Panc1 (cell line): Measurements from ENCODE around the gene TMED7. TPM values are rescaled to one million over a fixed set of nuclear protein-coding genes. Genes with fewer than 3 reads are reported as not detected.
A peak's percentile ranks its signal among the peaks of the same experiment; 100 is the strongest.

Experiments
- ATAC-seq: fragments of 200-7000 bp; cut with Tn5 transposase; 2 replicates; pipeline ENCODE4 v1.9.1; 2020; ENCODE audit warnings: mild to moderate bottlenecking, moderate library complexity
- BruUV-seq: library from RNA; stranded (reverse); fragments of 400-500 nt; replicated peaks from 2 replicates; lab custom pipeline; 2021; lab: Mats Ljungman, UMichigan
- CTCF ChIA-PET: fragments of 300-600 bp; sonication (Branson Sonifier 250); formaldehyde crosslinking; loops from one replicate; lab custom pipeline; 2022; ENCODE audit warnings: antibody characterized with exemption; lab: Charles Lee
- POLR2A ChIA-PET: fragments of 300-600 bp; sonication (Branson Sonifier 250); formaldehyde crosslinking; loops from one replicate; lab custom pipeline; 2022; ENCODE audit warnings: antibody characterized with exemption; lab: Charles Lee
- DNase-seq: peaks from one replicate; pipeline ENCODE4 v3.0.0-alpha.2; 2010; ENCODE audit warnings: low read depth, low spot score
- H3K27ac ChIP-seq: 2 replicates; pipeline ENCODE4 v1.5.1; 2011; ENCODE audit warnings: mild to moderate bottlenecking, low read length, inconsistent platforms
- H3K27me3 ChIP-seq: fragments of 200-500 bp; sonication (Bioruptor generic); 2 replicates; pipeline ENCODE4 v1.6.0; 2014; ENCODE audit warnings: low read length, inconsistent platforms; ENCODE audit not compliant: control insufficient read depth, insufficient read depth
- H3K36me3 ChIP-seq: fragments of 200-500 bp; sonication (Bioruptor generic); 2 replicates; pipeline ENCODE4 v1.5.1; 2014; ENCODE audit warnings: inconsistent platforms, mild to moderate bottlenecking, low read length, moderate library complexity; ENCODE audit not compliant: control insufficient read depth, insufficient read depth
- H3K4me1 ChIP-seq: 2 replicates; pipeline ENCODE4 v1.5.1; 2011; ENCODE audit warnings: inconsistent platforms, mild to moderate bottlenecking, low read length, moderate library complexity; ENCODE audit not compliant: control insufficient read depth, insufficient read depth
- H3K4me3 ChIP-seq, 2 experiments: 2 replicates each; pipeline ENCODE4 v1.5.1; 2011 to 2012; ENCODE audit warnings: low read depth in 2 of 2, low read length in 2 of 2, mild to moderate bottlenecking in 2 of 2, inconsistent platforms in 1 of 2, moderate library complexity in 1 of 2
- H3K9me3 ChIP-seq: fragments of 200-500 bp; sonication (Bioruptor generic); 2 replicates; pipeline ENCODE4 v1.5.1; 2014; ENCODE audit warnings: low read depth, mild to moderate bottlenecking, inconsistent platforms, low read length, moderate library complexity; ENCODE audit not compliant: control insufficient read depth, insufficient read depth
- POLR2AphosphoS5 ChIP-seq: IDR thresholded peaks from 2 replicates; pipeline ENCODE4 v1.6.1; 2012; ENCODE audit warnings: mild to moderate bottlenecking, low read depth, low read length, moderate library complexity
- SIN3A ChIP-seq: IDR thresholded peaks from 2 replicates; pipeline ENCODE4 v1.6.1; 2012; ENCODE audit warnings: low read depth, mild to moderate bottlenecking, low read length, moderate library complexity, borderline replicate concordance; ENCODE audit not compliant: insufficient read depth
- TCF7L2 ChIP-seq: IDR thresholded peaks from 2 replicates; pipeline ENCODE4 v1.6.1; 2011; ENCODE audit warnings: mild to moderate bottlenecking, low read depth, low read length, inconsistent platforms
- in situ Hi-C: cut with HindIII; loops from 2 replicates; pipeline ENCODE4 v1.10.0; 2016; ENCODE audit warnings: low sequenced_read_pairs, low pct_unique_long_range_greater_than_20kb
- intact Hi-C: fragments of 100-400 bp; cut with micrococcal nuclease; formaldehyde crosslinking; loops from one replicate; pipeline ENCODE4 v1.10.0; 2022; ENCODE audit not compliant: unreplicated experiment
- total RNA-seq: library from RNA; stranded (reverse); gene quantifications from one replicate; pipeline ENCODE4 v1.2.1, GENCODE V29; 2021; ENCODE audit not compliant: unreplicated experiment
- TF ChIP-seq, protein P1 (sequence below), 2 experiments: IDR thresholded peaks; 2 replicates each; pipeline ENCODE4 v1.6.1; 2011 to 2012; ENCODE audit warnings: low read depth in 2 of 2, control low read depth in 1 of 2, low read length in 1 of 2, mild to moderate bottlenecking in 1 of 2, moderate library complexity in 1 of 2; ENCODE audit not compliant: insufficient read depth in 1 of 2
- TF ChIP-seq, protein P2 (sequence below): fragments of 450-650 bp; IDR thresholded peaks from 2 replicates; pipeline ENCODE4 v1.5.1; 2017; ENCODE audit warnings: mild to moderate bottlenecking

TMED7 gene
- total RNA-seq, 1 experiment from 2014 or later = 113 TPM

GRCh38 chr5:115636008-115636407 lies 10.2 kb upstream of the TMED7 start:
- POLR2A ChIA-PET = interaction anchor here (0.5 kb wide), 1 partner anchor 86 kb away, joined by 4 read pairs; no protein-coding TSS in a partner anchor
- in situ Hi-C loops = no loop called here

DNA sequence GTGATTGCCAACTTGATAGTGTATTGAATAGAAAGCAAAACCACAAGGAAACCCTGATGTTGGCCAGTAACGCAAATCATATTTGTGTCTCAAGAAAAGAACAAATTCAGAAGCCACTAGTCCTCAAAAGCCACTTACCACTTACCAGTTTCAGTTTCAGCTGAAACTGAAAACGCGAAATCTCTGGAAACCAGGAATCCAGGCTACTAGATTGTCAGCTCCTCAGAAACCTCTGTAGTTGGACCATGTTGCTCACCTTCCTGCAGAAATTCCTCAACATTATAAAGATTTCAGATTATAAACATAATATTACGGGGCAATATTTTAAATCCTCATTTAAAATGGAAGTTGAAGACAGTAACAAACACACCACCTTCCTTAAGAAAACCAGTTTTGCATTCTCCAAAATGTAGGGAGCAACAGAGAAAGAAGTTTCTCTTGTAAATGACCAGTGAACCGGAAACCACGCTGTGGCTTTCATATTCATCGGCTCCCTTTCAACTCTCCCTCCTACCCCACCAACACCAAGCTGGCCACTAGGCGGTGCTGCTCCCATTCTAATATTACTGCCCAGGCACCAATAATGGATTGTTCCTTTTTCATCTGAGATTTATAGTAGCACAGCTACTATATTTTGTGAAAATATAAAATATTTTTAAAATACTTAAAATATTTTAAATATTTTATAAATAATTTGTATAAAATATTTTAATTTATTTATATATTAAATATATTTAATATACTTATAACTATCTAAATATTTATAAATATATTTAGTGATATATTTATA lies 8.7 kb upstream of the TMED7 start:
- H3K4me1 ChIP-seq = no peaks in the 10 kb centered on the region; the same call in none of the 2 replicates
- peak; percentile 98 for TF ChIP-seq TCF7L2
- TF ChIP-seq, protein P1, sequence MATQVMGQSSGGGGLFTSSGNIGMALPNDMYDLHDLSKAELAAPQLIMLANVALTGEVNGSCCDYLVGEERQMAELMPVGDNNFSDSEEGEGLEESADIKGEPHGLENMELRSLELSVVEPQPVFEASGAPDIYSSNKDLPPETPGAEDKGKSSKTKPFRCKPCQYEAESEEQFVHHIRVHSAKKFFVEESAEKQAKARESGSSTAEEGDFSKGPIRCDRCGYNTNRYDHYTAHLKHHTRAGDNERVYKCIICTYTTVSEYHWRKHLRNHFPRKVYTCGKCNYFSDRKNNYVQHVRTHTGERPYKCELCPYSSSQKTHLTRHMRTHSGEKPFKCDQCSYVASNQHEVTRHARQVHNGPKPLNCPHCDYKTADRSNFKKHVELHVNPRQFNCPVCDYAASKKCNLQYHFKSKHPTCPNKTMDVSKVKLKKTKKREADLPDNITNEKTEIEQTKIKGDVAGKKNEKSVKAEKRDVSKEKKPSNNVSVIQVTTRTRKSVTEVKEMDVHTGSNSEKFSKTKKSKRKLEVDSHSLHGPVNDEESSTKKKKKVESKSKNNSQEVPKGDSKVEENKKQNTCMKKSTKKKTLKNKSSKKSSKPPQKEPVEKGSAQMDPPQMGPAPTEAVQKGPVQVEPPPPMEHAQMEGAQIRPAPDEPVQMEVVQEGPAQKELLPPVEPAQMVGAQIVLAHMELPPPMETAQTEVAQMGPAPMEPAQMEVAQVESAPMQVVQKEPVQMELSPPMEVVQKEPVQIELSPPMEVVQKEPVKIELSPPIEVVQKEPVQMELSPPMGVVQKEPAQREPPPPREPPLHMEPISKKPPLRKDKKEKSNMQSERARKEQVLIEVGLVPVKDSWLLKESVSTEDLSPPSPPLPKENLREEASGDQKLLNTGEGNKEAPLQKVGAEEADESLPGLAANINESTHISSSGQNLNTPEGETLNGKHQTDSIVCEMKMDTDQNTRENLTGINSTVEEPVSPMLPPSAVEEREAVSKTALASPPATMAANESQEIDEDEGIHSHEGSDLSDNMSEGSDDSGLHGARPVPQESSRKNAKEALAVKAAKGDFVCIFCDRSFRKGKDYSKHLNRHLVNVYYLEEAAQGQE (IDR thresholded peaks at IDR 0.05; ENCODE audit: insufficient read depth in 1 of 2, low read depth in 2 of 2, low read length in 1 of 2) = no peak
- no peak for TF ChIP-seq POLR2AphosphoS5
- TF ChIP-seq, protein P2, sequence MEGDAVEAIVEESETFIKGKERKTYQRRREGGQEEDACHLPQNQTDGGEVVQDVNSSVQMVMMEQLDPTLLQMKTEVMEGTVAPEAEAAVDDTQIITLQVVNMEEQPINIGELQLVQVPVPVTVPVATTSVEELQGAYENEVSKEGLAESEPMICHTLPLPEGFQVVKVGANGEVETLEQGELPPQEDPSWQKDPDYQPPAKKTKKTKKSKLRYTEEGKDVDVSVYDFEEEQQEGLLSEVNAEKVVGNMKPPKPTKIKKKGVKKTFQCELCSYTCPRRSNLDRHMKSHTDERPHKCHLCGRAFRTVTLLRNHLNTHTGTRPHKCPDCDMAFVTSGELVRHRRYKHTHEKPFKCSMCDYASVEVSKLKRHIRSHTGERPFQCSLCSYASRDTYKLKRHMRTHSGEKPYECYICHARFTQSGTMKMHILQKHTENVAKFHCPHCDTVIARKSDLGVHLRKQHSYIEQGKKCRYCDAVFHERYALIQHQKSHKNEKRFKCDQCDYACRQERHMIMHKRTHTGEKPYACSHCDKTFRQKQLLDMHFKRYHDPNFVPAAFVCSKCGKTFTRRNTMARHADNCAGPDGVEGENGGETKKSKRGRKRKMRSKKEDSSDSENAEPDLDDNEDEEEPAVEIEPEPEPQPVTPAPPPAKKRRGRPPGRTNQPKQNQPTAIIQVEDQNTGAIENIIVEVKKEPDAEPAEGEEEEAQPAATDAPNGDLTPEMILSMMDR = peak; percentile 89
- TF ChIP-seq SIN3A = no peak
- POLR2A ChIA-PET = interaction anchor here (0.6 kb wide), 1 partner anchor 131 kb away, joined by 3 read pairs; no protein-coding TSS in a partner anchor
- no TSS peak for BruUV-seq
- peak overlapping the region; percentile 35 to 40 for H3K4me3 ChIP-seq
- ATAC-seq = peak; percentile 99
- peak; percentile 56 for DNase-seq
- in situ Hi-C loops (no loop called here), intact Hi-C loops (loop anchor here (1.0 to 5.0 kb wide), 3 partner anchors 208 to 434 kb away; partner anchors contain the start of genes AP3S1 and ATG12)
- H3K36me3 ChIP-seq = no peaks in the 10 kb centered on the region
- peak overlapping the region; percentile 8; the same call in 1 of the 2 replicates for H3K27ac ChIP-seq
- H3K27me3 ChIP-seq = peaks cover 10% of the 10 kb centered on the region; the same call in 1 of the 2 replicates
- CTCF ChIA-PET = no interaction called here
- no peaks in the 10 kb centered on the region for H3K9me3 ChIP-seq

More at GRCh38 chr5:115636008-115636407, 10.2 kb upstream of the TMED7 start:
- CTCF ChIA-PET = no interaction called here
- intact Hi-C loops = no loop called here
- Histone ChIP-seq H3K36me3 (no peaks in the 10 kb centered on the region), H3K9me3 (no peaks in the 10 kb centered on the region), H3K4me1 (no peaks in the 10 kb centered on the region; the same call in none of the 2 replicates), H3K27me3 (peaks cover 10% of the 10 kb centered on the region; the same call in 1 of the 2 replicates), H3K4me3 (no peak overlapping the region), H3K27ac (no peak overlapping the region)
- BruUV-seq = no TSS peak
- TF ChIP-seq TCF7L2 = no peak
- TF ChIP-seq POLR2AphosphoS5 = no peak
- TF ChIP-seq, protein P2 = no peak
- no peak for TF ChIP-seq SIN3A
- TF ChIP-seq, protein P1 (IDR thresholded peaks at IDR 0.05; ENCODE audit: insufficient read depth in 1 of 2, low read depth in 2 of 2, low read length in 1 of 2) = no peak
- ATAC-seq = no peak
- DNase-seq = no peak
